Stimulated activated naive CD8-positive, alpha-beta T cell treated with anti-CD3 and anti-CD28 coated beads, Interleukin-15, Interleukin-2, amounts not matched to agents 100 ng/mL and 50 ng/mL, for 24 hours (primary cell): ENCODE data around the gene HEMK1.

Experiments
- H3K27ac Mint-ChIP-seq: one replicate; pipeline ENCODE4 v1.8.0; 2021; ENCODE audit warnings: mild to moderate bottlenecking, mixed read lengths
- H3K27me3 Mint-ChIP-seq: one replicate; pipeline ENCODE4 v1.8.0; 2021; ENCODE audit warnings: mixed read lengths
- H3K36me3 Mint-ChIP-seq: one replicate; pipeline ENCODE4 v1.8.0; 2021; ENCODE audit warnings: low read depth, mixed read lengths
- H3K4me1 Mint-ChIP-seq: one replicate; pipeline ENCODE4 v1.8.0; 2021; ENCODE audit warnings: low read depth, mixed read lengths
- H3K4me3 Mint-ChIP-seq: one replicate; pipeline ENCODE4 v1.8.0; 2021; ENCODE audit warnings: mild to moderate bottlenecking, mixed read lengths
- H3K9me3 Mint-ChIP-seq: one replicate; pipeline ENCODE4 v1.8.0; 2021; ENCODE audit warnings: mixed read lengths

The HEMK1 gene

GRCh38 chr3:50536471-50537180 lies 32.7 kb upstream of the HEMK1 start:
- Mint-ChIP-seq H3K4me3 (no peak overlapping the region), H3K9me3 (no peaks in the 10 kb centered on the region), H3K27ac (no peak overlapping the region), H3K27me3 (peaks cover 7% of the 10 kb centered on the region), H3K4me1 (no peaks in the 10 kb centered on the region), H3K36me3 (no peaks in the 10 kb centered on the region)

- Mint-ChIP-seq H3K27me3 (no peaks in the 10 kb centered on the region), H3K27ac (no peak overlapping the region), H3K4me1 (no peaks in the 10 kb centered on the region), H3K4me3 (no peak overlapping the region), H3K36me3 (no peaks in the 10 kb centered on the region), H3K9me3 (no peaks in the 10 kb centered on the region)
These were observed 31.7 kb upstream of the HEMK1 start for GRCh38 chr3:50537421-50538129.

DNA sequence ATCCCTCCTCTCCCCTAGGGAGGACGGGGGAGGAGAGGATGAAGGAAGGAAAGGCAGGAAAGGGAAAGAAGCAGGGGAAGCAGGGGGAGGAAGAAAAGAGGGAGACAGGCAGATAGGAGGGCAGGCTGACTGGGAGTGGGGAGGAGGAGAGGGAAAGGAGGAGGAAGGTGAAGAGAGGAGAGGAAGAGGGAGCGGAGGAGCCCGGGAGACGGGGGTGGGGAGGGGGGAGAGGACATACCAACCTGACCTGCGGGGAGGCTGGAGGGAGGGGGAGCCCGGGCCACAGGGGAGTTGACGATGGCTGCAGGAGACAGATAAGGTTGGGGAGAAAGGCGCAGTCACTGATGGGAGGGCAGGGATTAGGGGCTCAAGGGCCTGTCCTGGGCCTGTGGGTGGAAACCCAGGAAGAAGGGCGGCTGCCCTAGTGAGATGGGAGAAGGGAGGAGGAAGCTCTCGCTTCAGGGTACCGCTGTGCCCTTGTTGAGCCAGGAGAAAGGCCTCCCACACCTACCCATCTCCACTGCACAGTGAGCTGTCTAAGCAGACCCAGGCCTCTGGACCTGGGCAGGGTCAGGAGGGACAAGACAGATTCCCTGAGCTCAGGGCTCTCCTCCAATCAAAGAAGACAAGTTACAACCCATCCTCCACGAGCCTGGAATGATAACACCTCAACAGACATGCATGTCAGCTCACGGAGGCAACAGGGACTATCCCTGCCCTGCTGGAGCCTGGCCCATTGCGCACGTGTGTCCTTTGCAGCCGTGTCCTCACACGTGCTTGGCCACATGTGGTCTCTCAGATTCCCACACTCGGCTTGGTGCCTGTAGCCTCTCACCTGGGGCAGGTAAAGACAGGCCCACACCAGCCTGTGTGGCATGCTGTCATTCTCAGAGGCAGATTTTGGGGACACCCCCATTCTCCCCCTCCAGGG lies 29.7 kb upstream of the HEMK1 start:
- no peak overlapping the region for H3K4me3 Mint-ChIP-seq
- H3K27ac Mint-ChIP-seq, result no peak overlapping the region
- H3K36me3 Mint-ChIP-seq, result no peaks in the 10 kb centered on the region
- H3K9me3 Mint-ChIP-seq, result no peaks in the 10 kb centered on the region
- no peaks in the 10 kb centered on the region for H3K27me3 Mint-ChIP-seq
- H3K4me1 Mint-ChIP-seq, result no peaks in the 10 kb centered on the region

GRCh38 chr3:50542177-50543034 lies 26.9 kb upstream of the HEMK1 start:
- H3K9me3 Mint-ChIP-seq, result no peaks in the 10 kb centered on the region
- no peaks in the 10 kb centered on the region for H3K27me3 Mint-ChIP-seq
- H3K4me3 Mint-ChIP-seq, result no peak overlapping the region
- H3K27ac Mint-ChIP-seq, result no peak overlapping the region
- H3K4me1 Mint-ChIP-seq, result no peaks in the 10 kb centered on the region
- H3K36me3 Mint-ChIP-seq, result no peaks in the 10 kb centered on the region

- H3K27ac Mint-ChIP-seq, result no peak overlapping the region
- H3K4me1 Mint-ChIP-seq, result no peaks in the 10 kb centered on the region
- no peaks in the 10 kb centered on the region for H3K36me3 Mint-ChIP-seq
- no peaks in the 10 kb centered on the region for H3K27me3 Mint-ChIP-seq
- no peak overlapping the region for H3K4me3 Mint-ChIP-seq
- H3K9me3 Mint-ChIP-seq, result no peaks in the 10 kb centered on the region
These were observed 23.5 kb upstream of the HEMK1 start for GRCh38 chr3:50545781-50546180.

- H3K9me3 Mint-ChIP-seq, result no peaks in the 10 kb centered on the region
- H3K27ac Mint-ChIP-seq, result no peak overlapping the region
- no peak overlapping the region for H3K4me3 Mint-ChIP-seq
- H3K27me3 Mint-ChIP-seq, result no peaks in the 10 kb centered on the region
- no peaks in the 10 kb centered on the region for H3K4me1 Mint-ChIP-seq
- no peaks in the 10 kb centered on the region for H3K36me3 Mint-ChIP-seq
These were observed 20.1 kb upstream of the HEMK1 start for GRCh38 chr3:50549226-50549625.

DNA sequence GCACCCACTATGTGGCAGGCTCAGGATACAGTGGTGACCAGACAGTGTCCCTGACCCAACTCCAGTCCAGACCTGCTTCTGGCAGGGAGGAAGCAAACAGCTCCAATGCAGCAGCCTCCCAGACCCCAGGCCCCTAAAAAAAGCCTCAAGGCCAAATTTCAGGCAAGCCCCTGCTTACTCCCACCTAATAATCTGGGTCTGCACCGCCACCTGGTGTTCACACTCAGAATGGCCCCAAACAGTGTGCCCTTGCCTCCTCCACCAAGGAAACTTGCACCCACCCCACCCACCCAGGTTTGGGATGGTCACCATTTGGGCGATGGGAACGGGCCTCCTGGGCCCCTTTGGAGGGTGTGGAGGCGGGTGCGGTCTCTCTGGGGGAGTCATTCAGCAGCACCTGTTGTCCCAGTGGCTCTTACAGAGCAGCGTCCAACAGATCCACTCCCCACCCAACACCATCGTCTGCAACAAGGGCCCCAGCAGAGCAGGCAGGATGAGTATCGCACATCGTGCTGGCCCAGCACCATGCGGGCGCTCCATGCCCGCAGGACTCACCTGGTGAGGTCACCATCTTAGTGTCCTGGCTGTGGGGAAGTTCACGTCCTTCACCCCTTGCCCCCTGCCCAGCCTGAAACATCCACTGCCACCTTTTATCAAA lies 19.1 kb upstream of the HEMK1 start:
- Mint-ChIP-seq H3K9me3 (no peaks in the 10 kb centered on the region), H3K4me3 (no peak overlapping the region)

DNA sequence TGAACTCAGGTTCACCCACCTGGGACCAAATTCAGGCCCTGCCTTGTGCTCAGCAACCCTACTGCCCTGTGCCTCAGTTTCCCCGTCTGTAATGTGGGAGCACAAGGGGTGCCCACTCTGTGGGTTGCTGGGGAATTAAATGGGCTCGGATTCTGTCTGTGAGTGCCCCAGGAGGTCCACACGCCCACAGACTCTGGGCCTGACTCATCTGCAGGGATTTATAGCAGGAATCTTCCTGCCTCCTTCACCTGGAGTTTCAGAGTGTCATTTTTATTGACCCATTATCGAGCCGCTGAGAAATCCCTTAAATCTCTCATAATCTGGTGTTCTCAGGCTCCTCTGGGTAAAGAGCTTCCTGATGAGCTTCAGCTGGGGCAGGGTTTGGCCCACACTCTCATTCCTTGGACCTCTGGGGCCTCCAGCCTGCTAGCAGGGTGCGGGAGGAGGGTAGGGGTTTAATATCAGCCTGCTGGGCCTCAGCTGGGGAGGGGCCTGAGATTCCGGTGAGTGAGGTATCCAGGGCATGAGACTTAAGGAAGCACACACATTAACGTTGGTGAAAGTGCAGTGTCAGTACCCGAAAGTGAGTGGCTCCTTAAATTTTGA lies 18.2 kb upstream of the HEMK1 start:
- Mint-ChIP-seq H3K36me3 (no peaks in the 10 kb centered on the region), H3K4me1 (no peaks in the 10 kb centered on the region), H3K27ac (no peak overlapping the region), H3K27me3 (no peaks in the 10 kb centered on the region), H3K9me3 (no peaks in the 10 kb centered on the region), H3K4me3 (no peak overlapping the region)

More for the DNA sequence above, 19.1 kb upstream of the HEMK1 start:
- H3K27ac Mint-ChIP-seq, result no peak overlapping the region
- H3K27me3 Mint-ChIP-seq, result no peaks in the 10 kb centered on the region
- no peaks in the 10 kb centered on the region for H3K36me3 Mint-ChIP-seq
- no peaks in the 10 kb centered on the region for H3K4me1 Mint-ChIP-seq

DNA sequence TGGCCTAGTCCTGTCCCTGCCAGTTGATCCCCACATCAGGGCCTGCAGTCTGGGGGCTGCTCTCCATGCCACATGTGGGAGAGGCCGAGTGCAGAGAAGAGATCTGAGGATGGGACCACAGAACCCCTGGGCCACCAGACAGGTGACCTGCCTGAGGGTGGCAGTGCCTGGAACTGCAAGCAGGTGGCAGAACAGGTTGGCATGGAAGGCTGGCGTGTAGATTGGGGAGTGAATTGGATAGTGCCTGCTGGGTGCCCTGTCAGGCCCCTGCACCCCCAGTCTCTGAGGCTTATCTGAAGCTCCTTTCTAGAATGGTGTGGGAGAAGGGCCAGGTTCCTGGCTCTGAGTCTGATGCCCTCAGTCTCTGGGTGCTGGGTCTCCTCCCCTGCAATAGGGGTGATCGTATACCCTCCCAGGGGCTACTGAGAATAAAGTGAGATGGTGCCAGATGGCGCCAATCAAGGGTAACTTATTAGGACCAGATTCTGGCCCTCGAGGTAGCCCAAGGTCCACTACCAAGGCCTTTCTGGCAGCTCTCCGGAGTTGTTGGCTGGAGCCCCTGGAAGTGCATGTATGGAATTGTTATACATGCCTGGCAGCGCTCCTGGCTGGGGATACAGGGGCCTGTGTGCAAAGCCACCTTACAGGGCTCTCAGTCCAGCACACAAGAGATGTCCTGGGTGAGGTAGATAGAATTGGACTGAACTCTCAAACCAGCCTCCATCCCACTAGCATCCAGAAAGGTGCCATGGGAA lies 17.5 kb upstream of the HEMK1 start:
- Mint-ChIP-seq H3K36me3 (no peaks in the 10 kb centered on the region), H3K27me3 (no peaks in the 10 kb centered on the region), H3K9me3 (no peaks in the 10 kb centered on the region), H3K4me1 (no peaks in the 10 kb centered on the region), H3K4me3 (no peak overlapping the region), H3K27ac (no peak overlapping the region)

- no peaks in the 10 kb centered on the region for H3K9me3 Mint-ChIP-seq
- no peak overlapping the region for H3K4me3 Mint-ChIP-seq
- H3K36me3 Mint-ChIP-seq, result no peaks in the 10 kb centered on the region
- H3K4me1 Mint-ChIP-seq, result no peaks in the 10 kb centered on the region
- H3K27ac Mint-ChIP-seq, result no peak overlapping the region
- H3K27me3 Mint-ChIP-seq, result no peaks in the 10 kb centered on the region
These were observed 16.7 kb upstream of the HEMK1 start for GRCh38 chr3:50552598-50552997.

DNA sequence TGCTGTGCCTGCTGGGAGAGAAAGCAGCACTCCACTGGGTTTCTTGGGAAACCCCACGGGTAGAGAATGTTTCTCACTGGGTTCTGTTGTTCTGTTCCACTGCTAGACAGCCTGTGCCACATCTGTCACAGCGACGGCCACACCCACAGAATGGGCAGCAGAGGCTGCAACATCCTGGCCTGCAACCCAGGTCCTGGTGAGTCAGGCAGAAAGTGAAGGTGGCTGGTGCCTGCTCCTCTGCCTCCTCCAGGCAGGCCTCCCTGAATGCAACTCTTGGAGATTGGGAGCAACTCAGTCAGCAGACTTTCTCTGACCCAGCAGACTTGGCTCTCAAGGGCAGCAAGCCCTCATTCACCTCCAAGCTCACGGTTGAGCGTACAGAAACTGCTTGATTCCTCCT lies 14.8 kb upstream of the HEMK1 start:
- no peaks in the 10 kb centered on the region for H3K36me3 Mint-ChIP-seq
- H3K4me1 Mint-ChIP-seq, result no peaks in the 10 kb centered on the region
- no peak overlapping the region for H3K27ac Mint-ChIP-seq
- H3K9me3 Mint-ChIP-seq, result no peaks in the 10 kb centered on the region
- no peak overlapping the region for H3K4me3 Mint-ChIP-seq
- no peaks in the 10 kb centered on the region for H3K27me3 Mint-ChIP-seq

DNA sequence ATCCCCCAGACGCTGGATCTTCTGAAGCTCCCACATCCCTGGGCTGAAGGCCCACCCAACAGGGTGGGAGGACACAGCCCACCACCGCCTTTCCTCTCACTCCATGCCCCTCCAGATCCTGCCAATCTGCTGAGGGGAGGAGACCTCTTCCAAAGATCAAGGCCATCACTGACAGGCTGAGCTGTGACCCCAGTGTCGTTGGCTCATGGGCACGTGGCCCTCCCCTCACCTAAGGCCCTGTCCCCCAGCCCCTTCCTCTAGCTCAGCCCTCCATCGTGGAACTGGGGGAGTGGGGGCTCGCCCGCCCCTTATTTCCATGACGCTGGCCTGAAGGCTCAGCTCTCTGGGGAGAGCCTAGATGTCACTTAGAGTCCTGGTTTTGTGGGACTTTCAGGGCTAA lies 12.2 kb upstream of the HEMK1 start:
- no peaks in the 10 kb centered on the region for H3K27me3 Mint-ChIP-seq
- H3K4me3 Mint-ChIP-seq, result no peak overlapping the region
- H3K36me3 Mint-ChIP-seq, result no peaks in the 10 kb centered on the region
- no peaks in the 10 kb centered on the region for H3K9me3 Mint-ChIP-seq
- no peak overlapping the region for H3K27ac Mint-ChIP-seq
- no peaks in the 10 kb centered on the region for H3K4me1 Mint-ChIP-seq

- Mint-ChIP-seq H3K27me3 (no peaks in the 10 kb centered on the region), H3K36me3 (no peaks in the 10 kb centered on the region), H3K9me3 (no peaks in the 10 kb centered on the region), H3K27ac (no peak overlapping the region), H3K4me3 (no peak overlapping the region), H3K4me1 (peaks cover 3% of the 10 kb centered on the region)
These were observed 11.4 kb upstream of the HEMK1 start for GRCh38 chr3:50557915-50558314.
